H9 (cell line): ENCODE data around the gene SLC24A3. TPM values are rescaled to one million over a fixed set of nuclear protein-coding genes. Genes with fewer than 3 reads are reported as not detected.

Experiments used
- DNase-seq: peaks from one replicate; pipeline ENCODE4 v3.0.0-alpha.2; 2017
- H2AFZ ChIP-seq: one replicate; pipeline ENCODE4 v1.6.1; 2013; ENCODE audit warnings: mild to moderate bottlenecking, low read length, control low read depth, moderate library complexity
- H2AK5ac ChIP-seq: 2 replicates; pipeline ENCODE4 v1.6.1; 2013; ENCODE audit warnings: low read length, control low read depth, mixed read lengths; ENCODE audit not compliant: insufficient read length
- H2BK120ac ChIP-seq: one replicate; pipeline ENCODE4 v1.6.1; 2013; ENCODE audit warnings: low read depth, mild to moderate bottlenecking, low read length, control low read depth, inconsistent platforms; ENCODE audit not compliant: poor library complexity, severe bottlenecking
- H2BK12ac ChIP-seq: 2 replicates; pipeline ENCODE4 v1.6.1; 2013; ENCODE audit warnings: low read length, control low read depth, mixed read lengths, low read depth; ENCODE audit not compliant: insufficient read length
- H2BK15ac ChIP-seq: 2 replicates; pipeline ENCODE4 v1.6.1; 2013; ENCODE audit warnings: low read depth, low read length, control low read depth
- H2BK20ac ChIP-seq: one replicate; pipeline ENCODE4 v1.6.1; 2013; ENCODE audit warnings: low read depth, mild to moderate bottlenecking, low read length, control low read depth, inconsistent platforms; ENCODE audit not compliant: poor library complexity, severe bottlenecking
- H2BK5ac ChIP-seq: 2 replicates; pipeline ENCODE4 v1.6.1; 2013; ENCODE audit warnings: low read length, control low read depth, mixed read lengths; ENCODE audit not compliant: insufficient read length
- H3K14ac ChIP-seq: 2 replicates; pipeline ENCODE4 v1.6.1; 2013; ENCODE audit warnings: low read length, control low read depth; ENCODE audit not compliant: insufficient read depth
- H3K18ac ChIP-seq: 2 replicates; pipeline ENCODE4 v1.6.1; 2013; ENCODE audit warnings: low read depth, mild to moderate bottlenecking, mixed read lengths, low read length, control low read depth; ENCODE audit not compliant: insufficient read length
- H3K23ac ChIP-seq: 2 replicates; pipeline ENCODE4 v1.6.1; 2013; ENCODE audit warnings: low read length, control low read depth, mixed read lengths, low read depth; ENCODE audit not compliant: insufficient read length
- H3K23me2 ChIP-seq: 2 replicates; pipeline ENCODE4 v1.6.1; 2013; ENCODE audit warnings: low read depth, mild to moderate bottlenecking, mixed read lengths, low read length, control low read depth; ENCODE audit not compliant: insufficient read length, poor library complexity, severe bottlenecking
- H3K27ac ChIP-seq: 2 replicates; pipeline ENCODE4 v1.5.1; 2013; ENCODE audit warnings: low read length, control low read depth, mixed read lengths, low read depth; ENCODE audit not compliant: insufficient read length
- H3K27me3 ChIP-seq: 2 replicates; pipeline ENCODE4 v1.6.1; 2013; ENCODE audit warnings: low read length, control low read depth, inconsistent platforms; ENCODE audit not compliant: insufficient read depth
- H3K4ac ChIP-seq: 2 replicates; pipeline ENCODE4 v1.6.1; 2013; ENCODE audit warnings: low read depth, mild to moderate bottlenecking, control low read depth, inconsistent platforms, low read length, moderate library complexity
- H3K4me1 ChIP-seq: 2 replicates; pipeline ENCODE4 v1.6.1; 2013; ENCODE audit warnings: low read length, control low read depth, inconsistent platforms; ENCODE audit not compliant: insufficient read depth
- H3K4me2 ChIP-seq: 2 replicates; pipeline ENCODE4 v1.6.1; 2013; ENCODE audit warnings: low read length, control low read depth, mixed read lengths; ENCODE audit not compliant: insufficient read length, insufficient read depth
- H3K56ac ChIP-seq: 2 replicates; pipeline ENCODE4 v1.6.1; 2013; ENCODE audit warnings: low read depth, mild to moderate bottlenecking, mixed read lengths, low read length, control low read depth; ENCODE audit not compliant: insufficient read length
- H3K79me1 ChIP-seq: 2 replicates; pipeline ENCODE4 v1.6.1; 2013; ENCODE audit warnings: low read depth, mild to moderate bottlenecking, moderate library complexity, low read length, control low read depth, inconsistent platforms; ENCODE audit not compliant: insufficient read depth, poor library complexity, severe bottlenecking
- H3K79me2 ChIP-seq: 2 replicates; pipeline ENCODE4 v1.6.1; 2013; ENCODE audit warnings: low read length, control low read depth, inconsistent platforms; ENCODE audit not compliant: insufficient read depth
- H3K9ac ChIP-seq: 2 replicates; pipeline ENCODE4 v1.6.1; 2013; ENCODE audit warnings: low read length, control low read depth, mixed read lengths; ENCODE audit not compliant: insufficient read length; ENCODE audit errors: extremely low read depth
- H3K9me3 ChIP-seq: one replicate; pipeline ENCODE4 v1.6.1; 2013; ENCODE audit warnings: low read depth, low read length, inconsistent platforms; ENCODE audit not compliant: control insufficient read depth
- H3T11ph ChIP-seq: one replicate; pipeline ENCODE4 v1.6.1; 2013; ENCODE audit warnings: mild to moderate bottlenecking, low read length, control low read depth, inconsistent platforms
- H4K20me1 ChIP-seq: one replicate; pipeline ENCODE4 v1.6.1; 2013; ENCODE audit not compliant: control insufficient read depth, insufficient read length, insufficient read depth
- H4K5ac ChIP-seq: 2 replicates; pipeline ENCODE4 v1.6.1; 2013; ENCODE audit warnings: low read depth, mild to moderate bottlenecking, mixed read lengths, low read length, control low read depth; ENCODE audit not compliant: insufficient read length
- H4K8ac ChIP-seq: replicated peaks from 2 replicates; pipeline ENCODE4 v1.6.1; 2013; ENCODE audit warnings: low read length, control low read depth, mixed read lengths, low read depth; ENCODE audit not compliant: insufficient read length
- H4K91ac ChIP-seq: 2 replicates; pipeline ENCODE4 v1.6.1; 2013; ENCODE audit warnings: low read depth, mild to moderate bottlenecking, moderate library complexity, mixed read lengths, low read length, control low read depth; ENCODE audit not compliant: insufficient read length
- H3K27ac Mint-ChIP-seq, 3 experiments: 2 replicates in 2 of 3; 3 replicates in 1 of 3; pipeline ENCODE4 v1.8.0; 2020 to 2021; ENCODE audit warnings: mixed read lengths in 3 of 3, mild to moderate bottlenecking in 1 of 3, moderate library complexity in 1 of 3
- H3K27me3 Mint-ChIP-seq: 2 replicates; pipeline ENCODE4 v1.8.0; 2021; ENCODE audit warnings: low read depth, mild to moderate bottlenecking, moderate library complexity, mixed read lengths
- H3K36me3 Mint-ChIP-seq, 3 experiments: 2 replicates in 2 of 3; 3 replicates in 1 of 3; pipeline ENCODE4 v1.8.0; 2020 to 2021; ENCODE audit warnings: low read depth in 3 of 3, mixed read lengths in 3 of 3; ENCODE audit not compliant: insufficient read depth in 1 of 3
- H3K4me1 Mint-ChIP-seq, 2 experiments: 2 replicates each; pipeline ENCODE4 v1.8.0; 2020; ENCODE audit warnings: mixed read lengths in 2 of 2
- H3K4me3 Mint-ChIP-seq, 2 experiments: 2 replicates in 1 of 2; 3 replicates in 1 of 2; pipeline ENCODE4 v1.8.0; 2020 to 2021; ENCODE audit warnings: mild to moderate bottlenecking in 2 of 2, mixed read lengths in 2 of 2, moderate library complexity in 1 of 2
- H3K9me3 Mint-ChIP-seq, 2 experiments: 2 replicates in 1 of 2; 3 replicates in 1 of 2; pipeline ENCODE4 v1.8.0; 2020; ENCODE audit warnings: mild to moderate bottlenecking in 2 of 2, mixed read lengths in 2 of 2, moderate library complexity in 1 of 2
- CTCF ChIP-seq: fragments of 200-600 bp; sonication (generic); conservative IDR thresholded peaks from 3 replicates; pipeline ENCODE4 v1.8.0; 2021; ENCODE audit warnings: antibody characterized with exemption, mild to moderate bottlenecking
- WGBS: extraction: QIAGEN DNeasy Blood & Tissue Kit; methylation state at CpG from one replicate; pipeline ENCODE4 v1.1.7; 2013; ENCODE audit warnings: missing lambda C conversion rate, low lambda C conversion rate, mixed read lengths; ENCODE audit not compliant: insufficient read length; ENCODE audit errors: extremely low coverage; 5-methylcytosine and 5-hydroxymethylcytosine counted together
- total RNA-seq: library from RNA; stranded (reverse); gene quantifications from 2 replicates; pipeline ENCODE4 v1.2.1, GENCODE V29; 2021

Gene SLC24A3
- total RNA-seq, 1 experiment from 2014 or later, result 0.83 TPM

GRCh38 chr20:19310541-19310940 lies 98.1 kb downstream of the SLC24A3 start:
- WGBS, result no CpG with 5 or more reads among the region's 2 CpGs
- Histone ChIP-seq H2AK5ac (no peak overlapping the region), H4K8ac (no peak overlapping the region), H2AFZ (no peak overlapping the region), H3K4me1 (no peaks in the 10 kb centered on the region), H3K9ac (no peak overlapping the region), H3K9me3 (no peaks in the 10 kb centered on the region), H3K4ac (no peak overlapping the region), H3K23ac (no peak overlapping the region), H2BK20ac (no peak overlapping the region), H2BK120ac (no peak overlapping the region), H3K23me2 (no peaks in the 10 kb centered on the region), H4K20me1 (no peaks in the 10 kb centered on the region), H3K14ac (no peak overlapping the region), H2BK15ac (no peak overlapping the region), H3K79me2 (no peaks in the 10 kb centered on the region), H3K56ac (no peak overlapping the region), H3K4me2 (no peak overlapping the region), H3K18ac (no peak overlapping the region), H4K5ac (no peak overlapping the region), H3K79me1 (no peaks in the 10 kb centered on the region), H3K27me3 (no peaks in the 10 kb centered on the region), H2BK12ac (no peak overlapping the region), H2BK5ac (no peak overlapping the region), H4K91ac (no peak overlapping the region), H3T11ph (no peak overlapping the region), H3K27ac (no peak overlapping the region)
- H3K4me1 Mint-ChIP-seq, result no peaks in the 10 kb centered on the region
- H3K9me3 Mint-ChIP-seq, result no peaks in the 10 kb centered on the region
- TF ChIP-seq CTCF, result no peak
- no peak overlapping the region for H3K4me3 Mint-ChIP-seq
- H3K27me3 Mint-ChIP-seq, result no peaks in the 10 kb centered on the region; the same call in none of the 2 replicates
- H3K36me3 Mint-ChIP-seq, result peaks cover 0 to 2% (median 0%) of the 10 kb centered on the region in 3 experiments; a peak in 2 of 7 replicates
- H3K27ac Mint-ChIP-seq, result no peak overlapping the region
- DNase-seq, result no peak
